H1 (cell line): Measurements from ENCODE around the gene RPS18. TPM values are rescaled to one million over a fixed set of nuclear protein-coding genes. Genes with fewer than 3 reads are reported as not detected.

Source experiments
- CTCF ChIA-PET: fragments of 300-600 bp; sonication (Branson Sonifier 250); formaldehyde crosslinking; loops from one replicate; lab custom pipeline; 2021; ENCODE audit not compliant: partially characterized antibody; lab: Charles Lee
- POLR2A ChIA-PET: fragments of 300-600 bp; sonication (Branson Sonifier 250); formaldehyde crosslinking; loops from one replicate; lab custom pipeline; 2021; ENCODE audit warnings: inconsistent platforms; ENCODE audit not compliant: partially characterized antibody; lab: Charles Lee
- DNase-seq, 2 experiments: peaks; one replicate each; pipeline versions ENCODE4 v3.0.0 to v3.0.0-alpha.2; 2010 to 2022; ENCODE audit warnings: low spot score in 2 of 2, low read depth in 1 of 2, mixed read lengths in 1 of 2
- FAIRE-seq: peaks from 2 replicates; lab custom pipeline; 2011; peaks lifted over from hg19 to GRCh38; lab: Jason Lieb, UNC
- H2AFZ ChIP-seq: 2 replicates; pipeline ENCODE4 v1.8.1; 2012; ENCODE audit warnings: low read length, inconsistent platforms
- H2AK5ac ChIP-seq: 2 replicates; pipeline ENCODE4 v1.6.1; 2013; ENCODE audit warnings: low read depth, low read length
- H2BK120ac ChIP-seq: replicated peaks from 2 replicates; pipeline ENCODE3; 2013; ENCODE audit warnings: low read depth, low read length, inconsistent platforms
- H2BK12ac ChIP-seq: 2 replicates; pipeline ENCODE4 v1.6.1; 2013; ENCODE audit warnings: low read depth, low read length
- H2BK15ac ChIP-seq: 2 replicates; pipeline ENCODE4 v1.6.1; 2013; ENCODE audit warnings: low read length
- H2BK20ac ChIP-seq: 2 replicates; pipeline ENCODE4 v1.6.1; 2013; ENCODE audit warnings: low read length
- H2BK5ac ChIP-seq: 2 replicates; pipeline ENCODE4 v1.6.1; 2013; ENCODE audit warnings: low read depth, low read length
- H3K14ac ChIP-seq: 2 replicates; pipeline ENCODE4 v1.6.1; 2013; ENCODE audit warnings: inconsistent platforms; ENCODE audit not compliant: insufficient read length
- H3K18ac ChIP-seq: 2 replicates; pipeline ENCODE4 v1.6.1; 2013; ENCODE audit warnings: low read length; ENCODE audit errors: extremely low read depth
- H3K23ac ChIP-seq: 2 replicates; pipeline ENCODE4 v1.6.1; 2013; ENCODE audit warnings: inconsistent platforms; ENCODE audit not compliant: insufficient read length
- H3K23me2 ChIP-seq: 2 replicates; pipeline ENCODE4 v1.6.1; 2013; ENCODE audit warnings: low read depth, low read length
- H3K27ac ChIP-seq: 2 replicates; pipeline ENCODE4 v1.6.1; 2011; ENCODE audit warnings: low read depth, low read length, inconsistent platforms
- H3K27me3 ChIP-seq, 4 experiments: replicated peaks in 1 of 4; 1 replicate in 1 of 4; 2 replicates in 3 of 4; pipeline versions ENCODE4 v1.6.1 to v1.8.1; 2011 to 2013; ENCODE audit warnings: low read length in 3 of 4, mild to moderate bottlenecking in 3 of 4, inconsistent platforms in 2 of 4, mixed read lengths in 2 of 4, moderate library complexity in 1 of 4; ENCODE audit not compliant: control insufficient read depth in 3 of 4, insufficient read depth in 3 of 4; ENCODE audit errors: extremely low read depth in 1 of 4
- H3K36me3 ChIP-seq, 4 experiments: 2 replicates each; pipeline versions ENCODE4 v1.6.1 to v1.8.1; 2011 to 2013; ENCODE audit warnings: mild to moderate bottlenecking in 4 of 4, low read length in 3 of 4, moderate library complexity in 2 of 4, control low read depth in 1 of 4, inconsistent platforms in 1 of 4; ENCODE audit not compliant: insufficient read depth in 4 of 4, control insufficient read depth in 2 of 4
- H3K4ac ChIP-seq: replicated peaks from 2 replicates; pipeline ENCODE3; 2013; ENCODE audit warnings: low read length, low read depth, mixed read lengths, inconsistent platforms; ENCODE audit not compliant: insufficient read length
- H3K4me1 ChIP-seq, 4 experiments: replicated peaks in 1 of 4; 1 replicate in 1 of 4; 2 replicates in 3 of 4; pipeline versions ENCODE4 v1.6.1 to v1.8.1; 2011 to 2013; ENCODE audit warnings: low read length in 3 of 4, inconsistent platforms in 2 of 4, mixed read lengths in 1 of 4; ENCODE audit not compliant: insufficient read depth in 4 of 4, control insufficient read depth in 3 of 4
- H3K4me2 ChIP-seq, 2 experiments: 2 replicates each; pipeline versions ENCODE4 v1.6.1 to v1.8.1; 2011 to 2013; ENCODE audit warnings: low read depth in 2 of 2, low read length in 2 of 2, control low read depth in 1 of 2, inconsistent platforms in 1 of 2, mild to moderate bottlenecking in 1 of 2; ENCODE audit not compliant: insufficient read depth in 1 of 2
- H3K4me3 ChIP-seq, 4 experiments: fragments of 200-600, 300-600 bp in 1 of 4; sonication (generic), shearing (Covaris generic), sonication (Bioruptor Twin) in 1 of 4; 2 replicates each; pipeline versions ENCODE4 v1.5.1 to v1.8.1; 2011 to 2016; ENCODE audit warnings: low read length in 4 of 4, low read depth in 3 of 4, control low read depth in 2 of 4, inconsistent platforms in 2 of 4, mild to moderate bottlenecking in 2 of 4, mixed read lengths in 1 of 4, moderate library complexity in 1 of 4; ENCODE audit not compliant: insufficient read depth in 2 of 4; ENCODE audit errors: extremely low read depth in 1 of 4
- H3K56ac ChIP-seq: replicated peaks from 2 replicates; pipeline ENCODE3; 2013; ENCODE audit warnings: low read depth, mild to moderate bottlenecking, mixed read lengths, low read length, inconsistent platforms; ENCODE audit not compliant: insufficient read length
- H3K79me1 ChIP-seq: 2 replicates; pipeline ENCODE4 v1.6.1; 2013; ENCODE audit warnings: low read depth, low read length, control low read depth
- H3K79me2 ChIP-seq, 2 experiments: 2 replicates each; pipeline versions ENCODE4 v1.6.1 to v1.8.1; 2012 to 2013; ENCODE audit warnings: low read length in 2 of 2, mild to moderate bottlenecking in 2 of 2, inconsistent platforms in 1 of 2; ENCODE audit not compliant: insufficient read depth in 2 of 2, control insufficient read depth in 1 of 2
- H3K9ac ChIP-seq, 4 experiments: replicated peaks in 1 of 4; 1 replicate in 1 of 4; 2 replicates in 3 of 4; pipeline versions ENCODE4 v1.6.1 to v1.8.1; 2011 to 2013; ENCODE audit warnings: low read depth in 3 of 4, low read length in 3 of 4, control low read depth in 2 of 4, mild to moderate bottlenecking in 2 of 4, moderate library complexity in 2 of 4, inconsistent platforms in 1 of 4; ENCODE audit errors: extremely low read depth in 1 of 4
- H3K9me3 ChIP-seq, 2 experiments: 2 replicates each; pipeline versions ENCODE4 v1.6.1 to v1.8.1; 2012 to 2013; ENCODE audit warnings: mild to moderate bottlenecking in 2 of 2, moderate library complexity in 2 of 2, control low read depth in 1 of 2, inconsistent platforms in 1 of 2, low read depth in 1 of 2, low read length in 1 of 2, mixed read lengths in 1 of 2; ENCODE audit not compliant: insufficient read depth in 2 of 2
- H4K20me1 ChIP-seq, 2 experiments: replicated peaks in 1 of 2; 2 replicates each; pipeline versions ENCODE3 to v1.8.1; 2011 to 2013; ENCODE audit warnings: inconsistent platforms in 2 of 2, low read length in 2 of 2, mild to moderate bottlenecking in 1 of 2; ENCODE audit not compliant: insufficient read depth in 2 of 2, control insufficient read depth in 1 of 2
- H4K5ac ChIP-seq: 2 replicates; pipeline ENCODE4 v1.6.1; 2013; ENCODE audit warnings: low read length, low read depth, mixed read lengths, inconsistent platforms; ENCODE audit not compliant: insufficient read length
- H4K8ac ChIP-seq: 2 replicates; pipeline ENCODE4 v1.8.0; 2013; ENCODE audit warnings: mild to moderate bottlenecking, moderate library complexity, low read length, inconsistent platforms; ENCODE audit not compliant: insufficient read depth; ENCODE audit errors: extremely low read depth
- H4K91ac ChIP-seq: replicated peaks from 2 replicates; pipeline ENCODE3; 2013; ENCODE audit warnings: low read length, mixed read lengths, inconsistent platforms; ENCODE audit not compliant: insufficient read length
- CBX8 ChIP-seq: fragments of 300-800, 300-1000 bp; sonication (generic); IDR thresholded peaks from 2 replicates; pipeline ENCODE4 v1.7.1; 2016; ENCODE audit warnings: low read depth, low read length, borderline replicate concordance
- HDAC6 ChIP-seq: IDR thresholded peaks from one replicate; pipeline ENCODE4 v1.7.1; 2012; ENCODE audit warnings: low read depth, mild to moderate bottlenecking, inconsistent platforms, low read length, moderate library complexity
- KDM5A ChIP-seq: fragments of 200-600 bp; IDR thresholded peaks from 2 replicates; pipeline ENCODE4 v1.7.1; 2012; ENCODE audit warnings: mild to moderate bottlenecking, low read length, inconsistent platforms, mixed read lengths
- NANOG ChIP-seq: IDR thresholded peaks from 2 replicates; pipeline ENCODE4 v1.6.1; 2011; ENCODE audit warnings: low read length, low read depth, mild to moderate bottlenecking, inconsistent platforms; ENCODE audit not compliant: insufficient read depth, poor library complexity, severe bottlenecking
- POLR2AphosphoS5 ChIP-seq: IDR thresholded peaks from 2 replicates; pipeline ENCODE4 v1.6.1; 2011; ENCODE audit warnings: low read depth, low read length
- POU5F1 ChIP-seq: IDR thresholded peaks from 2 replicates; pipeline ENCODE4 v1.6.1; 2011; ENCODE audit warnings: low read depth, mild to moderate bottlenecking, low read length, moderate library complexity
- RBBP5 ChIP-seq: IDR thresholded peaks from 2 replicates; pipeline ENCODE4 v1.7.1; 2012; ENCODE audit warnings: low read depth, mild to moderate bottlenecking, inconsistent platforms, low read length, moderate library complexity, borderline replicate concordance
- RXRA ChIP-seq: IDR thresholded peaks from 2 replicates; pipeline ENCODE4 v1.6.1; 2011; ENCODE audit warnings: low read depth, mild to moderate bottlenecking, low read length, moderate library complexity; ENCODE audit not compliant: insufficient read depth
- TAF1 ChIP-seq: IDR thresholded peaks from 2 replicates; pipeline ENCODE4 v1.6.1; 2011; ENCODE audit warnings: mild to moderate bottlenecking, low read depth, low read length
- YY1 ChIP-seq: IDR thresholded peaks from 2 replicates; pipeline ENCODE4 v1.6.1; 2011; ENCODE audit warnings: low read depth, mild to moderate bottlenecking, low read length
- WGBS, 2 experiments: shearing (Covaris generic) in 1 of 2; methylation state at CpG; one replicate each; pipeline versions ENCODE4 v1.1.6 to v1.1.7; 2013 to 2015; ENCODE audit warnings: low lambda C conversion rate in 2 of 2, mixed read lengths in 2 of 2, inconsistent platforms in 1 of 2, low coverage in 1 of 2, missing lambda C conversion rate in 1 of 2; ENCODE audit not compliant: insufficient replicate concordance in 2 of 2, insufficient coverage in 1 of 2, insufficient read length in 1 of 2; ENCODE audit errors: extremely low coverage in 1 of 2, missing lambda C conversion rate in 1 of 2; 5-methylcytosine and 5-hydroxymethylcytosine counted together
- polyA plus RNA-seq, 7 experiments: library from polyadenylated mRNA; depleted of rRNA in 3 of 7; stranded (reverse) in 5 of 7; unstranded in 2 of 7; fragments of >200 nt in 5 of 7; fragments of 200-250 nt in 2 of 7; gene quantifications; 1 replicate in 5 of 7; 2 replicates in 1 of 7; 4 replicates in 1 of 7; pipeline versions ENCODE4 v1.2.1 to v1.2.3, GENCODE V29; 2011 to 2013; ENCODE audit warnings: missing spikeins in 2 of 7, mixed read lengths in 2 of 7
- total RNA-seq: library from RNA; stranded (reverse); fragmentation: NEBNext Ultra II Directional; extraction: Animal tissue kit (Norgen Biotek cat#: 25700); gene quantifications from 2 replicates; pipeline ENCODE4 v1.2.1, GENCODE V29; 2021

RPS18 gene
- total and polyA plus RNA-seq, 2 of the 8 experiments (the other 6 are each of a cell fraction or from before 2014, with no cell fraction given): 2,796 to 7,099 TPM

- peaks cover 17 to 34% (median 29%) of the 10 kb centered on the region in 4 experiments for H3K36me3 ChIP-seq
- no peak overlapping the region for H2BK15ac ChIP-seq
- CTCF ChIA-PET: interaction anchor here (1.0 to 7.2 kb wide), 4 partner anchors 9 to 116 kb away, joined by 3 to 81 read pairs (median 10); partner anchors contain the start of genes B3GALT4 and RGL2
- H3K27me3 ChIP-seq: no peaks in the 10 kb centered on the region
- H3K23ac ChIP-seq: no peak overlapping the region
- no peak overlapping the region for H2BK20ac ChIP-seq
- DNase-seq (no peak), FAIRE-seq (no peak)
- peaks cover 8% of the 10 kb centered on the region; the same call in 1 of the 2 replicates for H3K79me1 ChIP-seq
- no peak overlapping the region for H3K14ac ChIP-seq
- peaks cover 8% of the 10 kb centered on the region; the same call in 1 of the 2 replicates for H3K23me2 ChIP-seq
- H2BK12ac ChIP-seq: no peak overlapping the region
- H3K4me2 ChIP-seq: peak overlapping the region; percentile 76 to 92
- H2BK5ac ChIP-seq: no peak overlapping the region
- no peak overlapping the region for H3K18ac ChIP-seq
- peak overlapping the region; percentile 74 to 97 (median 84); a peak in 7 of 8 replicates for H3K4me3 ChIP-seq
- H4K8ac ChIP-seq: no peak overlapping the region
- no peak overlapping the region for H3K4ac ChIP-seq
- H2BK120ac ChIP-seq: no peak overlapping the region
- H4K20me1 ChIP-seq: peaks cover 0 to 6% of the 10 kb centered on the region in 2 experiments
- peaks cover 4 to 31% of the 10 kb centered on the region in 2 experiments; a peak in 3 of 4 replicates for H3K79me2 ChIP-seq
- peak overlapping the region in 3 of 4 experiments; percentile 25 to 80 (median 74); a peak in 3 of 7 replicates for H3K9ac ChIP-seq
- no peak overlapping the region for H4K91ac ChIP-seq
- no peak overlapping the region for H4K5ac ChIP-seq
- WGBS, 2 experiments: 89% methylated on average over 7 of the region's 7 CpGs; no CpG with 5 or more reads in 1 of the 2 experiments
- H2AFZ ChIP-seq: no peak overlapping the region
- POLR2A ChIA-PET: interaction anchor here (1.1 to 16.7 kb wide), 8 partner anchors 9 to 319 kb away, joined by 3 to 337 read pairs (median 8); partner anchors contain the start of genes B3GALT4, RGL2, RPS18 and TAPBP
- no peak overlapping the region for H2AK5ac ChIP-seq
- no peaks in the 10 kb centered on the region; a peak in 1 of 4 replicates for H3K9me3 ChIP-seq
- H3K27ac ChIP-seq: no peak overlapping the region
- no peak overlapping the region for H3K56ac ChIP-seq
- peaks cover 0 to 11% (median 5%) of the 10 kb centered on the region in 4 experiments; a peak in 5 of 7 replicates for H3K4me1 ChIP-seq
- TF ChIP-seq POU5F1 (no peak), RBBP5 (no peak), YY1 (no peak), HDAC6 (no peak), KDM5A (no peak), CBX8 (no peak), POLR2AphosphoS5 (no peak), RXRA (no peak), NANOG (no peak), TAF1 (no peak)
Observed at GRCh38 chr6:33290459-33290858, 18.6 kb downstream of the RPS18 start.
